Right lobe of liver (tissue), 6 donors: ENCODE results near the gene ARGLU1. TPM values are rescaled to one million over a fixed set of nuclear protein-coding genes. Genes with fewer than 3 reads are reported as not detected.

ENCODE experiments used
- ATAC-seq, 4 donors: fragments of 200-7000 bp; cut with Tn5 transposase; one replicate each; pipeline ENCODE4 v1.9.1; 2020; ENCODE audit warnings: mild to moderate bottlenecking in 4 of 4, moderate library complexity in 4 of 4
- DNase-seq, 3 donors: peaks; one replicate each; pipeline ENCODE4 v3.0.0-alpha.2; 2020
- H3K27ac ChIP-seq, 3 donors: fragments of 200-600 bp; one replicate each; pipeline ENCODE4 v1.8.0; 2022
- H3K27me3 ChIP-seq, 2 donors: fragments of 200-600 bp; one replicate each; pipeline ENCODE4 v1.8.0; 2022
- H3K36me3 ChIP-seq, 4 donors: fragments of 200-600 bp; sonication (generic) in 1 of 4; one replicate each; pipeline versions ENCODE4 v1.5.1 to v1.8.0; 2017 to 2022; ENCODE audit warnings: control low read depth in 1 of 4
- H3K4me1 ChIP-seq, 4 donors: fragments of 200-600 bp; sonication (generic) in 1 of 4; one replicate each; pipeline versions ENCODE4 v1.5.1 to v1.8.0; 2017 to 2022; ENCODE audit warnings: control low read depth in 1 of 4
- H3K4me3 ChIP-seq, 3 donors: fragments of 200-600 bp; one replicate each; pipeline ENCODE4 v1.8.0; 2022
- H3K9me3 ChIP-seq, 4 donors: fragments of 200-600 bp; sonication (generic) in 1 of 4; one replicate each; pipeline versions ENCODE4 v1.5.1 to v1.8.0; 2017 to 2022; ENCODE audit warnings: control low read depth in 1 of 4
- CTCF ChIP-seq, 4 donors: fragments of 200-600 bp in 3 of 4; fragments of 450-650 bp in 1 of 4; IDR thresholded peaks; one replicate each; pipeline versions ENCODE4 v1.5.1 to v1.8.0; 2016 to 2022; ENCODE audit warnings: antibody characterized with exemption in 4 of 4, mild to moderate bottlenecking in 2 of 4
- POLR2A ChIP-seq: fragments of 450-650 bp; IDR thresholded peaks from one replicate; pipeline ENCODE4 v1.6.1; 2017; ENCODE audit warnings: antibody characterized with exemption, mild to moderate bottlenecking
- WGBS: methylation state at CpG from one replicate; pipeline ENCODE4 v1.1.6; 2018; ENCODE audit warnings: low coverage, low lambda C conversion rate; ENCODE audit not compliant: insufficient coverage; ENCODE audit errors: missing lambda C conversion rate; 5-methylcytosine and 5-hydroxymethylcytosine counted together
- intact Hi-C, 2 donors: fragments of 100-400 bp; cut with DNase I; formaldehyde crosslinking; loops; one replicate each; pipeline versions ENCODE4 v1.11.2 to v1.14.1; 2022
- total RNA-seq, 6 experiments: library from RNA; depleted of rRNA in 2 of 6; stranded (reverse); fragments of >200 nt in 2 of 6; fragmentation: NEBNext Ultra II Directional in 3 of 6; extraction: Animal tissue kit (Norgen Biotek cat#: 25700) in 3 of 6; gene quantifications; one replicate each; pipeline versions ENCODE4 v1.1.0 to v1.2.4, GENCODE V29; 2016 to 2023
- donor health status: DM: no; HTN: yes; CAD: no.
- donor health status: DM: no; HTN: no; CAD: no.
- donor health status: DM: no; HTN: no; CAD: no.
- donor health status: DM: no; HTN: yes; CAD: no.
- donor health status: DM: no; HTN: yes; CAD: no.

ARGLU1 gene
- total RNA-seq, 6 experiments from 2014 or later = 19.9 to 35.6 (median 32.0) TPM

GRCh38 chr13:106514928-106515634, 52.9 kb downstream of the ARGLU1 start:
- H3K27ac ChIP-seq = no peak overlapping the region
- DNase-seq (no peak), ATAC-seq (peak in 1 of 4 donors; percentile 38)
- H3K4me1 ChIP-seq = no peaks in the 10 kb centered on the region
- H3K4me3 ChIP-seq = no peak overlapping the region
- TF ChIP-seq CTCF (IDR thresholded peaks at IDR 0.05) = no peak
- no peaks in the 10 kb centered on the region for H3K9me3 ChIP-seq
- intact Hi-C loops = no loop called here
- H3K27me3 ChIP-seq = no peaks in the 10 kb centered on the region
- H3K36me3 ChIP-seq = no peaks in the 10 kb centered on the region
- WGBS = 46% methylated on average over 13 of the region's 15 CpGs

- intact Hi-C loops = no loop called here
- H3K36me3 ChIP-seq = no peaks in the 10 kb centered on the region
- ATAC-seq (no peak), DNase-seq (no peak)
- TF ChIP-seq CTCF (IDR thresholded peaks at IDR 0.05) (no peak), POLR2A (no peak)
- H3K27me3 ChIP-seq = no peaks in the 10 kb centered on the region
- no peaks in the 10 kb centered on the region for H3K4me1 ChIP-seq
- H3K4me3 ChIP-seq = no peak overlapping the region
- no peaks in the 10 kb centered on the region for H3K9me3 ChIP-seq
- no peak overlapping the region for H3K27ac ChIP-seq
- WGBS = 54% methylated on average over 8 of the region's 8 CpGs
These were observed 54.6 kb downstream of the ARGLU1 start for GRCh38 chr13:106513025-106513983.

- no peaks in the 10 kb centered on the region for H3K4me1 ChIP-seq
- no peak for TF ChIP-seq POLR2A
- TF ChIP-seq CTCF (IDR thresholded peaks at IDR 0.05) = no peak
- no peaks in the 10 kb centered on the region for H3K9me3 ChIP-seq
- intact Hi-C loops = no loop called here
- DNase-seq (no peak), ATAC-seq (no peak)
- no peak overlapping the region for H3K4me3 ChIP-seq
- 26% methylated on average over 8 of the region's 11 CpGs for WGBS
- H3K27ac ChIP-seq = no peak overlapping the region
- H3K36me3 ChIP-seq = no peaks in the 10 kb centered on the region
- no peaks in the 10 kb centered on the region for H3K27me3 ChIP-seq
These were observed 60.2 kb downstream of the ARGLU1 start for GRCh38 chr13:106507560-106508274.

- Histone ChIP-seq H3K4me3 (no peak overlapping the region), H3K27me3 (no peaks in the 10 kb centered on the region), H3K27ac (no peak overlapping the region), H3K9me3 (no peaks in the 10 kb centered on the region), H3K4me1 (no peaks in the 10 kb centered on the region), H3K36me3 (no peaks in the 10 kb centered on the region)
- WGBS = 57% methylated on average over 2 of the region's 2 CpGs
- DNase-seq (no peak), ATAC-seq (no peak)
- no peak for TF ChIP-seq CTCF (IDR thresholded peaks at IDR 0.05)
- intact Hi-C loops = no loop called here
These were observed 61.7 kb downstream of the ARGLU1 start for GRCh38 chr13:106506286-106506685.
